ENCODE results near the gene KITLG.
"Not testable (repeated sequence)": the region's sequence is repeated elsewhere in the genome, so short reads cannot be mapped to it uniquely, and the experiment has no call there.

- TF ChIP-seq GLIS3 (CRISPR knock-in tag; IDR thresholded peaks at IDR 0.05); CSDC2 (CRISPR knock-in tag; IDR thresholded peaks at IDR 0.05); ARNTL (CRISPR knock-in tag; IDR thresholded peaks at IDR 0.05; ENCODE audit: borderline replicate concordance, low read depth); TOX (CRISPR knock-in tag; IDR thresholded peaks at IDR 0.05; ENCODE audit: borderline replicate concordance); ZFP30 (CRISPR knock-in tag; IDR thresholded peaks at IDR 0.05); ZFP3 (CRISPR knock-in tag; IDR thresholded peaks at IDR 0.05): not testable (repeated sequence)
Measured at GRCh38 chr12:88628035-88628434, 47.8 kb upstream of the KITLG start.
